Measurements from ENCODE around the gene DNER.

The DNER gene

GRCh38 chr2:229485857-229486256 is 228.5 kb downstream of the DNER start:
- DNase-seq: no peak

GRCh38 chr2:229477269-229477755 is 237.0 kb downstream of the DNER start:
- no peak for DNase-seq

GRCh38 chr2:229475778-229476177 is 238.6 kb downstream of the DNER start:
- DNase-seq: no peak

GRCh38 chr2:229474125-229474524 is 240.2 kb downstream of the DNER start:
- no peak for DNase-seq

- no peak for DNase-seq
Observed at GRCh38 chr2:229470781-229471180, 243.6 kb downstream of the DNER start.

- no peak for DNase-seq
Observed at GRCh38 chr2:229467783-229468182, 246.6 kb downstream of the DNER start.

GRCh38 chr2:229463841-229464346 is 250.5 kb downstream of the DNER start:
- no peak for DNase-seq

- DNase-seq: no peak
Observed at GRCh38 chr2:229462112-229462511, 252.2 kb downstream of the DNER start.

GRCh38 chr2:229456091-229456490 is 258.3 kb downstream of the DNER start:
- DNase-seq: no peak

GRCh38 chr2:229454934-229455631 is 259.3 kb downstream of the DNER start:
- DNase-seq: no peak

- DNase-seq: no peak
Observed at GRCh38 chr2:229453230-229453629, 261.1 kb downstream of the DNER start.

GRCh38 chr2:229451852-229452251 is 262.5 kb downstream of the DNER start:
- no peak for DNase-seq

GRCh38 chr2:229447227-229447626 is 267.1 kb downstream of the DNER start:
- no peak for DNase-seq

GRCh38 chr2:229446350-229446749 is 268.0 kb downstream of the DNER start:
- DNase-seq: no peak

GRCh38 chr2:229445501-229446211 is 268.7 kb downstream of the DNER start:
- DNase-seq: no peak

GRCh38 chr2:229445019-229445418 is 269.3 kb downstream of the DNER start:
- DNase-seq: no peak

- DNase-seq: no peak
Observed at GRCh38 chr2:229443546-229444268, 270.6 kb downstream of the DNER start.

- DNase-seq: no peak
Observed at GRCh38 chr2:229443141-229443540, 271.2 kb downstream of the DNER start.

GRCh38 chr2:229438430-229439159 is 275.8 kb downstream of the DNER start:
- DNase-seq: no peak

GRCh38 chr2:229437467-229437866 is 276.9 kb downstream of the DNER start:
- DNase-seq: no peak

GRCh38 chr2:229434187-229434586 is 280.2 kb downstream of the DNER start:
- no peak for DNase-seq

- no peak for DNase-seq
Observed at GRCh38 chr2:229433351-229433750, 281.0 kb downstream of the DNER start.
